RWPE2 (cell line): ENCODE measurements around the gene HBG1.
"Not testable (repeated sequence)": the region's sequence is repeated elsewhere in the genome, so short reads cannot be mapped to it uniquely, and the experiment has no call there.

Experiments used
- ATAC-seq: fragments of 200-7000 bp; cut with Tn5 transposase; 3 replicates; pipeline ENCODE4 v1.9.1; 2021; ENCODE audit warnings: low read depth
- DNase-seq: peaks from one replicate; pipeline ENCODE4 v3.0.0-alpha.2; 2020; ENCODE audit warnings: low spot score
- H3K27ac ChIP-seq: fragments of 450-650 bp; 2 replicates; pipeline ENCODE4 v1.5.1; 2017; ENCODE audit warnings: mild to moderate bottlenecking; ENCODE audit not compliant: poor library complexity, severe bottlenecking
- H3K27me3 ChIP-seq: fragments of 250-450 bp; sonication (Bioruptor Pico); 2 replicates; pipeline ENCODE4 v1.5.1; 2021; ENCODE audit warnings: mild to moderate bottlenecking, moderate library complexity; ENCODE audit not compliant: insufficient read depth, poor library complexity, severe bottlenecking
- H3K36me3 ChIP-seq: fragments of 250-450 bp; sonication (Bioruptor Pico); 2 replicates; pipeline ENCODE4 v1.5.1; 2020; ENCODE audit warnings: low read depth, mild to moderate bottlenecking, moderate library complexity
- H3K4me1 ChIP-seq: fragments of 250-450 bp; sonication (Bioruptor Pico); 2 replicates; pipeline ENCODE4 v1.5.1; 2021; ENCODE audit warnings: mild to moderate bottlenecking, moderate library complexity; ENCODE audit not compliant: insufficient read depth, poor library complexity, severe bottlenecking
- H3K4me3 ChIP-seq: fragments of 250-450 bp; sonication (Bioruptor Pico); 2 replicates; pipeline ENCODE4 v1.5.1; 2021; ENCODE audit warnings: mild to moderate bottlenecking, moderate library complexity; ENCODE audit not compliant: severe bottlenecking
- H3K9me3 ChIP-seq: fragments of 250-450 bp; sonication (Bioruptor Pico); 2 replicates; pipeline ENCODE4 v1.5.1; 2021; ENCODE audit warnings: mild to moderate bottlenecking, moderate library complexity; ENCODE audit not compliant: severe bottlenecking
- TF ChIP-seq, protein P1 (sequence below): fragments of 450-650 bp; IDR thresholded peaks from one replicate; pipeline ENCODE4 v1.5.1; 2017; ENCODE audit warnings: mild to moderate bottlenecking, moderate library complexity; ENCODE audit not compliant: poor library complexity, severe bottlenecking

HBG1 gene

DNA sequence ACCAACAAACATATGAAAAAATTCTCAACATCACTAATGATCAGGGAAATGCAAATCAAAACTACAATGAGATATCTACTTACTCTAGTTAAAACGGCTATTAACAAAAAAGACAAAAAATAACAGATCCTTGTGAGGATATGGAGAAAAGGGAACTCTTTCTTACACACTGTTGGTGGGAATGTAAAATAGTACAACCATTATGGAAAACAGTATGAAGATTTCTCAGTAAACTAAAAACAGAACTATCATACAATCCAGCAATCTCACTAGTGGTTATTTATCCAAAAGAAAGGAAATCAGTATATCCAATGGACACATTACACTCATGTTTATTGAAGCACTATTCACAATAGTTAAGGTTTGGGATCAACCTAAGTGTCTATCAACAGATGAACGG is 16.2 kb upstream of the HBG1 start:
- Histone ChIP-seq H3K4me1 (no peaks in the 10 kb centered on the region), H3K36me3 (no peaks in the 10 kb centered on the region), H3K27ac (no peak overlapping the region), H3K9me3 (no peaks in the 10 kb centered on the region), H3K27me3 (no peaks in the 10 kb centered on the region), H3K4me3 (no peak overlapping the region)
- DNase-seq (no peak), ATAC-seq (no peak)
- TF ChIP-seq, protein P1, sequence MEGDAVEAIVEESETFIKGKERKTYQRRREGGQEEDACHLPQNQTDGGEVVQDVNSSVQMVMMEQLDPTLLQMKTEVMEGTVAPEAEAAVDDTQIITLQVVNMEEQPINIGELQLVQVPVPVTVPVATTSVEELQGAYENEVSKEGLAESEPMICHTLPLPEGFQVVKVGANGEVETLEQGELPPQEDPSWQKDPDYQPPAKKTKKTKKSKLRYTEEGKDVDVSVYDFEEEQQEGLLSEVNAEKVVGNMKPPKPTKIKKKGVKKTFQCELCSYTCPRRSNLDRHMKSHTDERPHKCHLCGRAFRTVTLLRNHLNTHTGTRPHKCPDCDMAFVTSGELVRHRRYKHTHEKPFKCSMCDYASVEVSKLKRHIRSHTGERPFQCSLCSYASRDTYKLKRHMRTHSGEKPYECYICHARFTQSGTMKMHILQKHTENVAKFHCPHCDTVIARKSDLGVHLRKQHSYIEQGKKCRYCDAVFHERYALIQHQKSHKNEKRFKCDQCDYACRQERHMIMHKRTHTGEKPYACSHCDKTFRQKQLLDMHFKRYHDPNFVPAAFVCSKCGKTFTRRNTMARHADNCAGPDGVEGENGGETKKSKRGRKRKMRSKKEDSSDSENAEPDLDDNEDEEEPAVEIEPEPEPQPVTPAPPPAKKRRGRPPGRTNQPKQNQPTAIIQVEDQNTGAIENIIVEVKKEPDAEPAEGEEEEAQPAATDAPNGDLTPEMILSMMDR = no peak

DNA sequence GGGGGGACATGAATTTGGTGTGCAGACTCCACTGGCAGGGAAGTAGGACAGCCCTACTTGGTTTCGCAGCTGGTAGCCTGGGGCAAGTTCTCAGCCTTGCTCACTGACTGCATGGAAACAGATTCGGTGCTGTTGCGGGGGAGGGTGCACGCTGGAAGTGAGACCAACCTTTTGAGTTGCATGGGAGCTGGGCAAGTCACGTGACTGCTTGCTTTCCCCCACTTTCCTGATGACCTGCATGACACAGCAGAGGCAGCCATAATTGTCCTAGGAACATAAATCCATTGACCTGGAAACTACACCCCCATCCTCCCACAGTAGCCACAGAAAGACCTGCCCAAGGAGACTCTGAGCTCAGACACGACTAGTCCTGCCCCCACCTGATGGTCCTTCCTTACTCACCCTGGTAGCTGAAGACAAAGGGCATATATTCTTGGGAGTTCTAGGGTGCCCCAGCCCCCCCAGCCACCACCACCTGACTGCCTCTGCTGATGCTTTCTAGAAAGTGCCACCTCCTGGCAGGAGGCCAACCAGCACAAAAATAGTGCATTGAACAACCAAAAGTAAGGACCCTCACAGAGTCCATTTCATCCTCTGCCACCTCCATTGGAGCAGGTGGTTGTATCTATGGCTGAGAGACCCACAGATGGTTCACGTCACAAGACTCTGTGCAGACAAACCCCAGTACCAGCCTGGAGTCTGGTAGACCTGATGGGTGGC is 9.0 kb upstream of the HBG1 start:
- DNase-seq (no peak), ATAC-seq (no peak)
- Histone ChIP-seq H3K27ac (no peak overlapping the region), H3K36me3 (no peaks in the 10 kb centered on the region), H3K4me1 (no peaks in the 10 kb centered on the region), H3K9me3 (no peaks in the 10 kb centered on the region), H3K4me3 (no peak overlapping the region), H3K27me3 (no peaks in the 10 kb centered on the region)
- TF ChIP-seq, protein P1 = no peak

DNA sequence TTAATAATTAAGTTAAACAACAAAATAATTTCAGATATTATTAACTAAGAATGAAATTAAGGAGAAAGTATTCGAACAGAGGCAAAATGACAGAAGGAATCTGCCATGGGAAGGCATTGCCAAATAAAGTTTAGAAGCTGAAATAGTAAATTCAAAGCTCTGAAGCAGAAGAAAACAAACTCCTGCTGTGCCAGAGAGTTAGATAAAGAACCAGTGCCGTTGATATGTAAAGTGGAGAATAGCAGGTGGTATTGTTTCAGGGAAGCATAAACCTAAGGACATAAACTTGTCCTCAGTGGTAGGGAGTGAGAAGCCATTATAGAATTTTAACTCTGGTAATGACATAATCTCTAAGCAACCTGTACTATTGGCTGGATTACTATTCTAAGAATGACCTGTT is 7.6 kb upstream of the HBG1 start:
- Histone ChIP-seq H3K9me3 (no peaks in the 10 kb centered on the region), H3K4me3 (no peak overlapping the region), H3K27ac (no peak overlapping the region), H3K27me3 (no peaks in the 10 kb centered on the region), H3K36me3 (no peaks in the 10 kb centered on the region), H3K4me1 (no peaks in the 10 kb centered on the region)
- DNase-seq = no peak
- TF ChIP-seq, protein P1 = no peak
- no peak for ATAC-seq

DNA sequence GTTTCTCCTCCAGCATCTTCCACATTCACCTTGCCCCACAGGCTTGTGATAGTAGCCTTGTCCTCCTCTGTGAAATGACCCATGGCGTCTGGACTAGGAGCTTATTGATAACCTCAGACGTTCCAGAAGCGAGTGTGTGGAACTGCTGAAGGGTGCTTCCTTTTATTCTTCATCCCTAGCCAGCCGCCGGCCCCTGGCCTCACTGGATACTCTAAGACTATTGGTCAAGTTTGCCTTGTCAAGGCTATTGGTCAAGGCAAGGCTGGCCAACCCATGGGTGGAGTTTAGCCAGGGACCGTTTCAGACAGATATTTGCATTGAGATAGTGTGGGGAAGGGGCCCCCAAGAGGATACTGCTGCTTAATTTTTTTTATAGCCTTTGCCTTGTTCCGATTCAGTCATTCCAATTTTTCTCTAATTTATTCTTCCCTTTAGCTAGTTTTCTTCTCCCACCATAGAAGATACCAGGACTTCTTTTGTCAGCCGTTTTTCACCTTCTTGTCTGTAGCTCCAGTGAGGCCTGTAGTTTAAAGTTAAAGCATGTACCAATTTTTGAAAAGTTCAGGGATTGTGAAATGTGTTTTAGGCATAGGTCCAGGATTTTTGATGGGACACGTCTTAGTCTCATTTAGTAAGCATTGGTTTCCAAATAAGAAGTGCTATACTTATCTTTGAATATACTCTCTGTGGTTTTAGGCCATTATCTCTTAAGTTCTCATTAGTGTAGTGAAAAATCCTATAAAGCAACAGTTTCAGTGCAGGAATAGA is 5.2 kb upstream of the HBG1 start, which contains the start of gene HBG2:
HBG2 (minus strand) TSS at position 136 of the 768 bp plus-strand sequence; CDS start at position 83, 53 bp downstream.
- H3K27me3 ChIP-seq, H3K27ac ChIP-seq, H3K36me3 ChIP-seq, DNase-seq, ATAC-seq, H3K4me3 ChIP-seq, H3K4me1 ChIP-seq, H3K9me3 ChIP-seq: not testable (repeated sequence)

DNA sequence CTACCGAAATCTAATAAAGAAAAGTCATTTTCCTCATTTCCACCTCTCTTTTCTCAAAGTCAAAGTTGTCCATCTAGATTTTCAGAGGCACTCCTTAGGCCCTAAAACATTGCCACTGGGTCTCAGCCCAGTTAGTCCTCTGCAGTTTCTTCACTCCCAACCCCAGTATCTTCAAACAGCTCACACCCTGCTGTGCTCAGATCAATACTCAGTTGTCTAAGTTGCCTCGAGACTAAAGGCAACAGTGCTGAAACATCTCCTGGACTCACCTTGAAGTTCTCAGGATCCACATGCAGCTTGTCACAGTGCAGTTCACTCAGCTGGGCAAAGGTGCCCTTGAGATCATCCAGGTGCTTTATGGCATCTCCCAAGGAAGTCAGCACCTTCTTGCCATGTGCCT is 4.4 kb upstream of the HBG1 start:
- DNase-seq, H3K36me3 ChIP-seq, H3K4me3 ChIP-seq, H3K4me1 ChIP-seq, H3K27ac ChIP-seq, ATAC-seq, H3K27me3 ChIP-seq, H3K9me3 ChIP-seq: not testable (repeated sequence)

DNA sequence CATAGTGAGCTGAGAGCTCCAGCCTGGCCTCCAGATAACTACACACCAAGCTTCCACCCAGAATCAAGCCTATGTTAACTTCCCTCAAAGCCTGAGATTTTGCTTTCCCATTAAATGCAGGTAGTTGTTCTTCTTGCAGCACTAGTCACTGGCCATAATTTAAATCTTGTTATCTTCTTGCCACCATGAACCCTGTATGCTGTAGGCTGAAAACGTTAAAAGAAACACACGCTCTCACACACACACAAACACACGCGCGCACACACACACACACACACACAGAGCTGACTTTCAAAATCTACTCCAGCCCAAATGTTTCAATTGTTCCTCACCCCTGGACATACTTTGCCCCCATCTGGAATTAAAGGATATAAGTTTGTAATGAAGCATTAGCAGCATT is 3.8 kb upstream of the HBG1 start:
- H3K27ac ChIP-seq, H3K36me3 ChIP-seq, H3K9me3 ChIP-seq, ATAC-seq, H3K4me3 ChIP-seq, H3K27me3 ChIP-seq, H3K4me1 ChIP-seq, DNase-seq: not testable (repeated sequence)
